ENCODE data around the gene GHRH. TPM values are rescaled to one million over a fixed set of nuclear protein-coding genes. Genes with fewer than 3 reads are reported as not detected.
A peak's percentile ranks its signal among the peaks of the same experiment; 100 is the strongest.

Gene GHRH
- total RNA-seq, result not detected in 3 replicates
- long read RNA-seq, result 0 reads

GRCh38 chr20:37261714-37262113 lies at the start of gene GHRH:
GHRH (minus strand) TSS chr20:37261814; CDS start chr20:37256889, 4,925 bp downstream.
- no peak for TF ChIP-seq CTCF (IDR thresholded peaks at IDR 0.05)
- no peak within 1 kb of the TSS for H3K4me3 Mint-ChIP-seq (ENCODE audit: unreplicated experiment)
- no peak within 1 kb of the TSS for H3K27ac Mint-ChIP-seq (ENCODE audit: unreplicated experiment)
- H3K36me3 Mint-ChIP-seq (ENCODE audit: low read depth), result no peaks in the 10 kb centered on the region
- peaks cover 38% of the 10 kb centered on the region for H3K27me3 Mint-ChIP-seq (ENCODE audit: low read depth)
- H3K4me1 Mint-ChIP-seq (ENCODE audit: low read depth), result no peaks in the 10 kb centered on the region
- H3K9me3 Mint-ChIP-seq (ENCODE audit: low read depth), result no peaks in the 10 kb centered on the region
- DNase-seq (ENCODE audit: low spot score), result no peak

GRCh38 chr20:37310951-37311350 lies 49.3 kb upstream of the GHRH start:
- Mint-ChIP-seq H3K27ac (ENCODE audit: unreplicated experiment) (no peak overlapping the region), H3K4me3 (ENCODE audit: unreplicated experiment) (no peak overlapping the region), H3K36me3 (ENCODE audit: low read depth) (peaks cover 3% of the 10 kb centered on the region), H3K9me3 (ENCODE audit: low read depth) (no peaks in the 10 kb centered on the region), H3K4me1 (ENCODE audit: low read depth) (peaks cover 34% of the 10 kb centered on the region), H3K27me3 (ENCODE audit: low read depth) (no peaks in the 10 kb centered on the region)
- peak; percentile 88 for DNase-seq (ENCODE audit: low spot score)
- TF ChIP-seq CTCF (IDR thresholded peaks at IDR 0.05), result no peak

- H3K27ac Mint-ChIP-seq (ENCODE audit: unreplicated experiment), result no peak overlapping the region
Observed at GRCh38 chr20:37309936-37310590, 48.4 kb upstream of the GHRH start.

GRCh38 chr20:37309290-37309689 lies 47.7 kb upstream of the GHRH start:
- no peak overlapping the region for H3K27ac Mint-ChIP-seq (ENCODE audit: unreplicated experiment)
- H3K4me3 Mint-ChIP-seq (ENCODE audit: unreplicated experiment), result no peak overlapping the region
- peak; percentile 69 for DNase-seq (ENCODE audit: low spot score)
- no peak for TF ChIP-seq CTCF (IDR thresholded peaks at IDR 0.05)
- no peaks in the 10 kb centered on the region for H3K27me3 Mint-ChIP-seq (ENCODE audit: low read depth)
- peaks cover 5% of the 10 kb centered on the region for H3K36me3 Mint-ChIP-seq (ENCODE audit: low read depth)
- no peaks in the 10 kb centered on the region for H3K9me3 Mint-ChIP-seq (ENCODE audit: low read depth)
- H3K4me1 Mint-ChIP-seq (ENCODE audit: low read depth), result peaks cover 19% of the 10 kb centered on the region

More at GRCh38 chr20:37309936-37310590, 48.4 kb upstream of the GHRH start:
- no peak overlapping the region for H3K4me3 Mint-ChIP-seq (ENCODE audit: unreplicated experiment)
- peak; percentile 61 for DNase-seq (ENCODE audit: low spot score)
- H3K9me3 Mint-ChIP-seq (ENCODE audit: low read depth), result no peaks in the 10 kb centered on the region
- no peak for TF ChIP-seq CTCF (IDR thresholded peaks at IDR 0.05)
- peaks cover 3% of the 10 kb centered on the region for H3K36me3 Mint-ChIP-seq (ENCODE audit: low read depth)
- H3K27me3 Mint-ChIP-seq (ENCODE audit: low read depth), result no peaks in the 10 kb centered on the region
- peaks cover 27% of the 10 kb centered on the region for H3K4me1 Mint-ChIP-seq (ENCODE audit: low read depth)

- DNase-seq (ENCODE audit: low spot score), result peak; percentile 25
- Mint-ChIP-seq H3K36me3 (ENCODE audit: low read depth) (peaks cover 7% of the 10 kb centered on the region), H3K4me1 (ENCODE audit: low read depth) (peaks cover 11% of the 10 kb centered on the region), H3K9me3 (ENCODE audit: low read depth) (no peaks in the 10 kb centered on the region), H3K27ac (ENCODE audit: unreplicated experiment) (no peak overlapping the region), H3K27me3 (ENCODE audit: low read depth) (no peaks in the 10 kb centered on the region), H3K4me3 (ENCODE audit: unreplicated experiment) (no peak overlapping the region)
- TF ChIP-seq CTCF (IDR thresholded peaks at IDR 0.05), result no peak
Observed at GRCh38 chr20:37308086-37309050, 46.8 kb upstream of the GHRH start.
